ENCODE measurements around the gene TAPBP.
"Not testable (repeated sequence)": the region's sequence is repeated elsewhere in the genome, so short reads cannot be mapped to it uniquely, and the experiment has no call there.

The TAPBP gene

GRCh38 chr6:33296797-33297405 lies 17.0 kb downstream of the TAPBP start:
- DNase-seq (ENCODE audit: low read depth) = no peak

GRCh38 chr6:33295621-33296369 lies 18.1 kb downstream of the TAPBP start:
- DNase-seq (ENCODE audit: low read depth) = no peak

- no peak for DNase-seq (ENCODE audit: low read depth)
Measured at GRCh38 chr6:33294086-33294823, 19.6 kb downstream of the TAPBP start.

- no peak for DNase-seq (ENCODE audit: low read depth)
Measured at GRCh38 chr6:33292996-33293682, 20.7 kb downstream of the TAPBP start.

- no peak for DNase-seq (ENCODE audit: low read depth)
Measured at GRCh38 chr6:33290459-33290858, 23.4 kb downstream of the TAPBP start.

- DNase-seq (ENCODE audit: low read depth) = no peak
Measured at GRCh38 chr6:33289784-33290315, 24.0 kb downstream of the TAPBP start.

GRCh38 chr6:33288921-33289783 lies 24.7 kb downstream of the TAPBP start, which contains the start of the genes PFDN6 and WDR46:
TSS of gene PFDN6 (plus strand) at chr6:33289601. CDS start at chr6:33289857, 256 bp downstream.
TSS of gene WDR46 (minus strand) at chr6:33289239. CDS start at chr6:33289170, 69 bp downstream.
- DNase-seq (ENCODE audit: low read depth) = peak; percentile 81

GRCh38 chr6:33288141-33288920 lies 25.5 kb downstream of the TAPBP start:
- DNase-seq (ENCODE audit: low read depth) = no peak

- DNase-seq (ENCODE audit: low read depth) = no peak
Measured at GRCh38 chr6:33286946-33287914, 26.6 kb downstream of the TAPBP start.

GRCh38 chr6:33285214-33285613 lies 28.7 kb downstream of the TAPBP start:
- DNase-seq (ENCODE audit: low read depth) = not testable (repeated sequence)

- DNase-seq (ENCODE audit: low read depth) = no peak
Measured at GRCh38 chr6:33280539-33280938, 33.3 kb downstream of the TAPBP start.

- no peak for DNase-seq (ENCODE audit: low read depth)
Measured at GRCh38 chr6:33279971-33280511, 33.8 kb downstream of the TAPBP start.

GRCh38 chr6:33279257-33279695 lies 34.6 kb downstream of the TAPBP start:
- DNase-seq (ENCODE audit: low read depth) = no peak

GRCh38 chr6:33278810-33279209 lies 35.1 kb downstream of the TAPBP start:
- no peak for DNase-seq (ENCODE audit: low read depth)

GRCh38 chr6:33278392-33278741 lies 35.5 kb downstream of the TAPBP start:
- no peak for DNase-seq (ENCODE audit: low read depth)

- DNase-seq (ENCODE audit: low read depth) = no peak
Measured at GRCh38 chr6:33277663-33278391, 36.1 kb downstream of the TAPBP start.

GRCh38 chr6:33276864-33277662 lies 36.8 kb downstream of the TAPBP start, which contains the start of gene B3GALT4:
TSS of gene B3GALT4 (plus strand) at chr6:33277123. CDS start at chr6:33277420, 297 bp downstream.
- DNase-seq (ENCODE audit: low read depth) = no peak
